ENCODE data around the gene PML.
"Not testable (repeated sequence)": the region's sequence is repeated elsewhere in the genome, so short reads cannot be mapped to it uniquely, and the experiment has no call there.

Gene PML

GRCh38 chr15:74060251-74060650 lies 65.7 kb downstream of the PML start:
- no peak for DNase-seq (ENCODE audit: low read depth)

GRCh38 chr15:74062236-74062635 lies 67.7 kb downstream of the PML start:
- no peak for DNase-seq (ENCODE audit: low read depth)

- DNase-seq (ENCODE audit: low read depth), result no peak
These were observed 68.2 kb downstream of the PML start for GRCh38 chr15:74062671-74063070.

- DNase-seq (ENCODE audit: low read depth), result not testable (repeated sequence)
These were observed 69.1 kb downstream of the PML start for GRCh38 chr15:74063425-74064146.

- not testable (repeated sequence) for DNase-seq (ENCODE audit: low read depth)
These were observed 69.7 kb downstream of the PML start for GRCh38 chr15:74064183-74064582.

- not testable (repeated sequence) for DNase-seq (ENCODE audit: low read depth)
These were observed 70.3 kb downstream of the PML start for GRCh38 chr15:74064822-74065221.

GRCh38 chr15:74065684-74066411 lies 71.3 kb downstream of the PML start:
- DNase-seq (ENCODE audit: low read depth), result not testable (repeated sequence)

GRCh38 chr15:74071645-74072044 lies 77.1 kb downstream of the PML start:
- DNase-seq (ENCODE audit: low read depth), result not testable (repeated sequence)

GRCh38 chr15:74072132-74072531 lies 77.6 kb downstream of the PML start:
- not testable (repeated sequence) for DNase-seq (ENCODE audit: low read depth)

- not testable (repeated sequence) for DNase-seq (ENCODE audit: low read depth)
These were observed 78.3 kb downstream of the PML start for GRCh38 chr15:74072614-74073337.

GRCh38 chr15:74075781-74076180 lies 81.3 kb downstream of the PML start:
- DNase-seq (ENCODE audit: low read depth), result not testable (repeated sequence)

GRCh38 chr15:74082450-74082849 lies 87.9 kb downstream of the PML start, which contains the start of gene GOLGA6A:
GOLGA6A (minus strand) TSS chr15:74082550; CDS start chr15:74082509, 41 bp downstream.
- DNase-seq (ENCODE audit: low read depth), result not testable (repeated sequence)

- DNase-seq (ENCODE audit: low read depth), result not testable (repeated sequence)
These were observed 100.1 kb downstream of the PML start for GRCh38 chr15:74094567-74094966.

- DNase-seq (ENCODE audit: low read depth), result not testable (repeated sequence)
These were observed 101.1 kb downstream of the PML start for GRCh38 chr15:74095610-74096009.

GRCh38 chr15:74096753-74097474 lies 102.4 kb downstream of the PML start:
- DNase-seq (ENCODE audit: low read depth), result not testable (repeated sequence)
